A673 (cell line): ENCODE results near the gene GPC6.

ENCODE experiments used
- CTCF ChIP-seq: fragments of 300-800, 200-600 bp; sonication (generic); conservative IDR thresholded peaks from 2 replicates; pipeline ENCODE4 v1.5.1; 2017; ENCODE audit warnings: low read depth, mild to moderate bottlenecking, antibody characterized with exemption, low read length, moderate library complexity, mixed read lengths
- EZH2 ChIP-seq: fragments of 200-600 bp; sonication (generic); IDR thresholded peaks from 2 replicates; pipeline ENCODE4 v1.6.1; 2017; ENCODE audit warnings: borderline replicate concordance, low read depth, mild to moderate bottlenecking, mixed read lengths, antibody characterized with exemption, low read length; ENCODE audit not compliant: poor library complexity, severe bottlenecking

- TF ChIP-seq CTCF (no peak), EZH2 (no peak)
These were observed 1019.9 kb downstream of the GPC6 start for GRCh38 chr13:94246495-94246894.
